Gastrocnemius medialis (tissue), 4 donors: ENCODE data around the gene RASGRP2. TPM values are rescaled to one million over a fixed set of nuclear protein-coding genes. Genes with fewer than 3 reads are reported as not detected.
A peak's percentile ranks its signal among the peaks of the same experiment; 100 is the strongest.
"Not testable (repeated sequence)": the region's sequence is repeated elsewhere in the genome, so short reads cannot be mapped to it uniquely, and the experiment has no call there.

Experiments used
- ATAC-seq, 2 donors: fragments of 150-250 bp; one replicate each; pipeline ENCODE4 v1.9.1; 2016
- DNase-seq, 2 donors: peaks; one replicate each; pipeline ENCODE4 v3.0.0-alpha.2; 2019
- H3K27ac ChIP-seq, 4 donors: fragments of 200-600 bp; sonication (generic); 1 replicate in 1 of 4; 2 replicates in 3 of 4; pipeline ENCODE4 v1.5.1; 2016 to 2018; ENCODE audit warnings: mild to moderate bottlenecking in 2 of 4, moderate library complexity in 1 of 4
- H3K27me3 ChIP-seq, 3 donors: fragments of 200-600 bp; sonication (generic) in 2 of 3; 1 replicate in 1 of 3; 2 replicates in 2 of 3; pipeline versions ENCODE4 v1.5.1 to v1.6.0; 2016 to 2019; ENCODE audit warnings: mild to moderate bottlenecking in 1 of 3, moderate library complexity in 1 of 3
- H3K36me3 ChIP-seq, 2 donors: fragments of 200-600 bp; sonication (generic) in 1 of 2; one replicate each; pipeline ENCODE4 v1.5.1; 2017 to 2018
- H3K4me1 ChIP-seq, 2 donors: fragments of 200-600 bp; sonication (generic) in 1 of 2; one replicate each; pipeline ENCODE4 v1.5.1; 2016 to 2017; ENCODE audit warnings: mild to moderate bottlenecking in 2 of 2
- H3K4me3 ChIP-seq, 4 donors: fragments of 200-600 bp; sonication (generic) in 3 of 4; 1 replicate in 1 of 4; 2 replicates in 3 of 4; pipeline ENCODE4 v1.5.1; 2016 to 2019; ENCODE audit warnings: mild to moderate bottlenecking in 2 of 4
- H3K9me3 ChIP-seq, 3 donors: fragments of 200-600 bp; sonication (generic) in 2 of 3; 1 replicate in 1 of 3; 2 replicates in 2 of 3; pipeline ENCODE4 v1.5.1; 2016 to 2019
- CTCF ChIP-seq, 5 experiments: fragments of 450-650 bp in 3 of 5; fragments of 200-600 bp in 2 of 5; sonication (generic) in 2 of 5; IDR thresholded peaks in 4 of 5; conservative IDR thresholded peaks in 1 of 5; 1 replicate in 4 of 5; 2 replicates in 1 of 5; pipeline ENCODE4 v1.5.1; 2016 to 2019; ENCODE audit warnings: antibody characterized with exemption in 5 of 5, mild to moderate bottlenecking in 3 of 5, moderate library complexity in 3 of 5
- POLR2A ChIP-seq, 2 donors: fragments of 450-650 bp; IDR thresholded peaks; one replicate each; pipeline ENCODE4 v1.6.1; 2017; ENCODE audit warnings: antibody characterized with exemption in 2 of 2, mild to moderate bottlenecking in 2 of 2, moderate library complexity in 2 of 2
- in situ Hi-C, 4 donors: fragments of 200-750 bp; cut with MboI; loops; one replicate each; pipeline versions ENCODE4 v1.15.0 to v1.8.0; 2017; ENCODE audit warnings: low sequenced_read_pairs in 4 of 4
- intact Hi-C: fragments of 100-400 bp; cut with DNase I; formaldehyde crosslinking; loops from one replicate; pipeline ENCODE4 v1.15.1; 2023; ENCODE audit warnings: low total_unique reads
- total RNA-seq, 4 donors: library from RNA; depleted of rRNA; stranded (reverse); fragments of >200 nt; gene quantifications; one replicate each; pipeline versions ENCODE4 v1.1.0 to v1.2.3, GENCODE V29; 2016

The RASGRP2 gene
- total RNA-seq, 4 donors from 2014 or later: 2.9 to 10.9 (median 7.1) TPM

GRCh38 chr11:64711138-64711955, 32.6 kb downstream of the RASGRP2 start:
- no peak for DNase-seq
- in situ Hi-C loops: no loop called here
- H3K27me3 ChIP-seq: peaks cover 40 to 62% (median 51%) of the 10 kb centered on the region in 3 donors

GRCh38 chr11:64710418-64711137, 33.4 kb downstream of the RASGRP2 start:
- Histone ChIP-seq H3K4me3 (no peak overlapping the region), H3K27ac (no peak overlapping the region), H3K36me3 (no peaks in the 10 kb centered on the region), H3K4me1 (no peaks in the 10 kb centered on the region), H3K27me3 (peaks cover 38 to 56% (median 43%) of the 10 kb centered on the region in 3 donors), H3K9me3 (no peaks in the 10 kb centered on the region)
- DNase-seq: no peak
- in situ Hi-C loops (no loop called here), intact Hi-C loops (no loop called here)
- TF ChIP-seq CTCF (IDR thresholded peaks at IDR 0.05 in 4 of 5, conservative IDR thresholded peaks at IDR 0.05 in 1 of 5): no peak
- no peak for TF ChIP-seq POLR2A (IDR thresholded peaks at IDR 0.05)
- peak in 1 of 2 donors; percentile 74 for ATAC-seq

More at GRCh38 chr11:64711138-64711955, 32.6 kb downstream of the RASGRP2 start:
- TF ChIP-seq CTCF (IDR thresholded peaks at IDR 0.05 in 4 of 5, conservative IDR thresholded peaks at IDR 0.05 in 1 of 5) (no peak), POLR2A (IDR thresholded peaks at IDR 0.05) (no peak)
- intact Hi-C loops: no loop called here
- Histone ChIP-seq H3K36me3 (no peaks in the 10 kb centered on the region), H3K9me3 (no peaks in the 10 kb centered on the region), H3K4me1 (no peaks in the 10 kb centered on the region), H3K4me3 (no peak overlapping the region), H3K27ac (no peak overlapping the region)
- no peak for ATAC-seq

DNA sequence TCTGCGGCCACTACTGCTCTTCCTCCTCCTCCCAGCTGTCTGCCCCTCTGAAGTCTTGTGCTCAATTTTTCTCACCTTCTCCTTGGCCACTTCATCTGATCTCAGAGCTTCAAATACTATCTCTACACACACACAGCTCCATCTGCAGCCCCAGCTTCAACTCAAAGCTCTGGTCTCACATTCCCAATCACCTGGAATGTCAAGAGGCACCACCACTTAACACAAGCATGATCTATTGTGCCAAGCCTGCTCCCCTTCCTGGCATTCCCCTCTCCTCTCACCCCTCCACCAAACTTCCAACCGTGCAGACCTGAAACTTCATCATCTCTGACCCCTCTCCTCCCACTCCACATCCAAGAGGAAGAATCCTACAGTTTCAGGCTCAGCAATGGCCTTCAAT, 38.4 kb downstream of the RASGRP2 start:
- TF ChIP-seq POLR2A (IDR thresholded peaks at IDR 0.05) (no peak), CTCF (IDR thresholded peaks at IDR 0.05 in 4 of 5, conservative IDR thresholded peaks at IDR 0.05 in 1 of 5) (no peak)
- intact Hi-C loops: no loop called here
- Histone ChIP-seq H3K27me3 (peaks cover 4 to 13% (median 7%) of the 10 kb centered on the region in 3 donors), H3K36me3 (no peaks in the 10 kb centered on the region), H3K4me3 (no peak overlapping the region), H3K9me3 (no peaks in the 10 kb centered on the region), H3K4me1 (no peaks in the 10 kb centered on the region), H3K27ac (no peak overlapping the region)
- in situ Hi-C loops: no loop called here
- no peak for ATAC-seq
- no peak for DNase-seq

DNA sequence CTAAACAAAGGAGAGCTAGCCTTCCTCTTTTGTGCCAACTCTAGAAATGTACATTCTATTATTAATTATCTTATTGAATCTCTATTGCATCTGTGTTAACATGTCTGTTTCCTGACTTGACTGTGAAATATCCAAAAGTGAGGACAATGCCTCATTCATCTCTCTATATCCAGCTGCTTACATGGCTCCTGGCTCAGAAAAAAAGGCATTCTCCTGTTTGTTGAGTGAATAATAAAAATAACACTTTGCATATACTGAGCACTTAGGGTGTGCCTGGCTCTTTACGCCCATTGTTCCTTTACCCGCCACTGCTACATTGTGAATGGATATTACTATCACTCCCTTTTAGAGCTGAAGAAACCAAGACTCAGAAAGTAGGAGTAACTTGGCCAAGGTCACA, 40.9 kb downstream of the RASGRP2 start:
- TF ChIP-seq CTCF (IDR thresholded peaks at IDR 0.05 in 4 of 5, conservative IDR thresholded peaks at IDR 0.05 in 1 of 5): no peak
- no peak for TF ChIP-seq POLR2A (IDR thresholded peaks at IDR 0.05)
- intact Hi-C loops: no loop called here
- Histone ChIP-seq H3K27me3 (peaks cover 0 to 4% (median 0%) of the 10 kb centered on the region in 3 donors), H3K9me3 (no peaks in the 10 kb centered on the region), H3K4me1 (no peaks in the 10 kb centered on the region), H3K36me3 (no peaks in the 10 kb centered on the region), H3K27ac (no peak overlapping the region), H3K4me3 (no peak overlapping the region)
- in situ Hi-C loops: no loop called here
- DNase-seq (no peak), ATAC-seq (no peak)

GRCh38 chr11:64701956-64702355, 42.0 kb downstream of the RASGRP2 start:
- H3K4me1 ChIP-seq, intact Hi-C loops, in situ Hi-C loops, ATAC-seq, H3K4me3 ChIP-seq, H3K27me3 ChIP-seq, H3K9me3 ChIP-seq, H3K36me3 ChIP-seq, H3K27ac ChIP-seq, DNase-seq: not testable (repeated sequence)
